Stimulated activated CD4-positive, alpha-beta T cell treated with anti-CD3 and anti-CD28 coated beads, TNF-alpha, amount 100 ng/mL, for 1 hour (primary cell): ENCODE measurements around the gene EIF2B1.
"Not testable (repeated sequence)": the region's sequence is repeated elsewhere in the genome, so short reads cannot be mapped to it uniquely, and the experiment has no call there.

Experiments used
- DNase-seq, 3 donors: peaks; one replicate each; pipeline ENCODE4 v3.0.0-alpha.2; 2020; ENCODE audit warnings: low read depth in 3 of 3, low spot score in 1 of 3

The EIF2B1 gene

GRCh38 chr12:123621101-123621500 lies 12.4 kb downstream of the EIF2B1 start:
- DNase-seq = no peak

- DNase-seq = no peak
Measured at GRCh38 chr12:123617580-123617979, 15.9 kb downstream of the EIF2B1 start.

DNA sequence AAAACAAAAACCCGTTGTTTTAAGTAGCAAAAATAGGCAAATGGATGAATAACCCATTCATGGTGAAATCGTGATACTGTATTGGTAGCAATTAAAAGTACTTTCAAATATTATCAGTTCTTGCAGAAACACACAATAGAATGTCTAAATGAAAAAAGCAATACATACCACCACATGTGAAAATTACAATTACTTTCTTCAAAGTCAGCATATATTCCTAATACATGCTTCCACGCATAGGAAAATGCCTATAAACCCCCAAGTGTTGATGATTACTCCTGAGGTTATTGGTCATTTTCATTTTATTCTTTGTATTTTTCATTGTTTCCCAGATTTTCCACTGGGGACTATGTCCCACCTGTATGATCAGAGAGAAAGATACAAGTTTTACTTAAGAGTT lies 16.3 kb downstream of the EIF2B1 start:
- no peak for DNase-seq

- no peak for DNase-seq
Measured at GRCh38 chr12:123614531-123614930, 19.0 kb downstream of the EIF2B1 start.

DNA sequence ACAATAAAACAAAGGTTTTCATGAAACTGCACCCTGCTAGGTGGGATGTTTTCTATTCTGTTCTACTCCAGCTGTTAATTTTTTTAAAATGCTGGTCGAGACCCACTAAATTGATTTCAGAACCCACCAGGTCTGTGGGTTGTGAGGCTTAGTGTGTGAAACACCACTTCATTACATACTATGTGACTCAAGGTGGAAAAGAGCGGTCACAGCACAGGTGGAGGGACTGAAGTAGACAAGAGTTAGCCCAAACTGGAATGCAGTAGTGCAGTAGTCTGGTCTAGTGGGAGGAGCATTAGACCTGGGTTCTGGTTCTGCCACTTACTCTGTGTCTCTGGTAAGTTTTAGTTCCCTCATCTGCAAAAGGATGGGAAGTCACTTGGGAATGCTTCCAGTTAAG lies 19.4 kb downstream of the EIF2B1 start:
- DNase-seq = no peak

GRCh38 chr12:123608182-123608581 lies 25.3 kb downstream of the EIF2B1 start:
- DNase-seq = no peak

DNA sequence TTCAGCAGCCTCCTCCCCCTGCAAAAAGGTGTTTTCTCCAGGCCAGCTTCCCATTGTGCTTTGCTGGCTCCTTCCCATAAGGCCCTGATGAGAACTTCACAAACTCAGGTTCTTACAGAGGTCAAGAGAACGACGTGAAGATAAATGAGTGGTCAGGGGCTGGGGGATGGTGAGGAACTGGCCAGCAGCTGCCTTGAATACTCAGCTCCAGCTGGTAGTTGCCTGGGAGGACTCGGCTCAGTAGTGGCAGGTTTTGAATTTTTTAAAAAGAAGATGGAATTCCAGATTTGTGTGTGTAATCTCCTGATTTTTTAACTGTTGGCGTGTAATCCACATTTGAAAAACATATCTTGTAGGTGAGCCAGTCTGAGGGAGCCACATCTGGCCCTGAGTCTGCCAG lies 25.7 kb downstream of the EIF2B1 start:
- no peak for DNase-seq

DNA sequence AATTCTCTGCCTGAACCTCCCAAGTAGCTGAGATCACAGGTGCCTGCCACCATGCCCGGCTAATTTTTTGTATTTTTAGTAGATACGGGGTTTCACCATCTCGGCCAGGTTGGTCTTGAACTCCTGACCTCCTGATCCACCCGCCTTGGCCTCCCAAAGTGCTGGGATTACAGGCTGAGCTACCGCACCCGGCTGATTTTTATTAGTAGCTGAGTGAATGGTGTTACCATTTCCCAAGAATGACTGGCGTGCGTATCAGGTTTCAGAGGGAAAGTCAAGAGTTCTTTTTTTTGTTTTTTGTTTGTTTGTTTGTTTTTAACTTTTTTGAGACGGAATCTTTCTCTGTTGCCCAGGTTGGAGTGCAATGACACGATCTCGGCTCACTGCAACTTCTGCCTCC lies 30.0 kb downstream of the EIF2B1 start:
- DNase-seq = not testable (repeated sequence)

GRCh38 chr12:123602651-123603195 lies 30.8 kb downstream of the EIF2B1 start:
- no peak for DNase-seq

- DNase-seq = peak; percentile 62 to 77 (median 70)
Measured at GRCh38 chr12:123601602-123602489, 31.6 kb downstream of the EIF2B1 start, which contains the start of gene DDX55. DDX55 (plus strand) TSS chr12:123602099; CDS start chr12:123602149, 50 bp downstream.

DNA sequence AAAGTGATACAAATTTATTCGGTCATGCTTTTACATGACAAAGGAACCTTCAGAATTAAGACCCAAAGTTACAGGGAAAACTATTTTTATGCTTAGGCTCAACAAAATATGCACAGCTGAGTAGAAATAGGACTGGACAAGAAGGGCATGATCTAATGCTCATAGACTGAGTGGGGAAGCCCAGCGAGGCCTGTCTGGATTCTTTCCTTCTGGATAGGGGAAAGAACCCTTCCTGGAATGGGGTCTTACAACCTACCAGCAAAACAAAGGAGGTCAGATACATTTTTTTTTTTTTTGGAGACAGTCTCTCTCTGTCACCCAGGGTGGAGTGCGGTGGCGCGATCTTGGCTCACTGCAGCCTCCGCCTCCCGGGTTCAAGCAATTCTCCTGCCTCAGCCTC lies 33.8 kb downstream of the EIF2B1 start:
- DNase-seq = no peak

DNA sequence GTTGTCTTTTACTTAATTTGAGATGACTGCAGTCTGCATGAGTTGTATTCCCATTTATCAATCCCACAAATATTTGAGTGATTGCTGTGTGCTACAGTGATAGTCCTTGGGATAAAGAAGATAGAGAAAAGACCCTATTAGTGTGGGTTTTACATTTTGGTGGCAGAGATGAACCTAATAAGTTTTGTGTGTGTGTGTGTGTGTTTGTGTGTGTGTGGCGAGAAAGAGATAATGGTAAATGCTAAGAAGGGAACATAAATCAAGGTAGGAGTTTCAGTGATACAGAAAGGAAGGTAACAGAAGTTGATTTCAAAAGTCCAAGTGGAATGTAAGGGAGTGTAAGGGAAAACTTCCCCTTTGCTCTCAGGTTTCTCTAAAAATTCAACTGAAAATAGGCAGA lies 34.2 kb downstream of the EIF2B1 start:
- no peak for DNase-seq

GRCh38 chr12:123598522-123598921 lies 35.0 kb downstream of the EIF2B1 start:
- no peak for DNase-seq

- no peak for DNase-seq
Measured at GRCh38 chr12:123597100-123597499, 36.4 kb downstream of the EIF2B1 start.

DNA sequence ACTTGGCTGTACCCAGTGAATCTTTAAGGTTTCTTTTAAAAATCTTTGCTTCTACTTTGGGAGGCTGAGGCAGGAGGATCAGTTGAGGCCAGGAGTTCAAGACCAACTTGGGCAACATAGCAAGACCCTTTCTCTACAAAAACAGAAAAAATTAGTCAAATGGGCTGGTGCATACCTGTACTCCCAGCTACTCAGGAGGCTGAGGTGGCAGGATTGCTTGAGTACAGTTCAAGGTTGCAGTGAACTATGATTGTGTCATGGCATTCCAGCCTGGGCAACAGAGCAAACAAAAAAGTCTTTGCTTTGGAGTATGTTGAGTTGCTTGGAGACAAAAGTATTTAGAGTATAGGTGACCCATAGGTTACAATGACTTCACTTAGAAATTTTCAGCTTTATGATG lies 37.8 kb downstream of the EIF2B1 start:
- DNase-seq = no peak

DNA sequence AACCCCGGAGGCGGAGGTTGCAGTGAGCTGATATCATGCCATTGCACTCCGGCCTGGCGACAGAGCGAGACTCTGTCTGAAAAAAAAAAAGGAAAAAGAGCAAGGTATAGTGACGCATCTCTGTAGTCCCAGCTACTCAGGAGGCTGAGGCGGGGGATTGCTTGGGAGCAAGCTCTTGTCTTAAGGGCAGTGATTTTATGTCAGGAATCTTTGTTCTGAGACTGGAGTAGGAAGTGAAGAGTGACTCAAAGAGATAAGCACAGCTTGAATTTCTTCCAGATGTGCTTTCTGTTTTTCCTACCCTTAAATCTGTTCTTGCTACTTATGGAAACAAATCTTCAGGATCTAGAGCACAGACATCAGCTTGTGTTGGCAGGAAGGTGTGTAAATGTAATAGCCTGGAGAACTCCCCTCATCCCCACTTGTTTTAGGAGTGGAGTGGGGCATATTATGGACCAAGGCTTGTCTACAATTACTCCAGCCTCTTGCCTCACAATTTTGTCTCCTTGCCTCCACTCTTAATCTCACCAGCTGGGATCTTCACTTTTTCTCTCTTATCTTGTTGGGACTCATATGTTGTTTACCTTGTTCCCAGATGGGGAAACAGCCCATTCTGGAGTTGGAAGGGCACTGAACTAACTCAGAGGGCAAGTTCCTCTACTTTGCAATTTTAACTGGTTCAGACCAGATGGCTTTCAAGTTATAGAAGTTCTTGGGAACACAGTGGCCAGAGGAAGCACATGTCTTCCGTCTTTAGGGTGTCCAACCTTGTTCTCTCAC lies 41.6 kb downstream of the EIF2B1 start:
- no peak for DNase-seq

DNA sequence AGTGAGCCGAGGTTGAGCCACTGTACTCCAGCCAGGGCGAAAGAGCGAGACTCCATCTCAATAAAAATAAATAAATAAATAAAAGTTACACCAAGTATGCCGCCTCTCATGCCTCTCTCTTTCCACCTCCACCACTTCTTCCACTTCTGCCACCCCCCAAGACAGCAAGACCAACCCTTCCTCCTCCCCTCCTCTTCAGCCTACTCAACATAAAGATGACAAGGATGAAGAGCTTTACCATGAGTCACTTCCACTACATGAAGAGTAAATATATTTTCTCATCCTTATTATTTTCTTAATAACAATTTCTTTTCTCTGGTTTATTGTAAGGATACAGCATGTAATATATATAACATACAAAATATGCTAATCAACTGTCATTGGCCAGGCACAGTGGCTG lies 52.7 kb downstream of the EIF2B1 start:
- DNase-seq = no peak

DNA sequence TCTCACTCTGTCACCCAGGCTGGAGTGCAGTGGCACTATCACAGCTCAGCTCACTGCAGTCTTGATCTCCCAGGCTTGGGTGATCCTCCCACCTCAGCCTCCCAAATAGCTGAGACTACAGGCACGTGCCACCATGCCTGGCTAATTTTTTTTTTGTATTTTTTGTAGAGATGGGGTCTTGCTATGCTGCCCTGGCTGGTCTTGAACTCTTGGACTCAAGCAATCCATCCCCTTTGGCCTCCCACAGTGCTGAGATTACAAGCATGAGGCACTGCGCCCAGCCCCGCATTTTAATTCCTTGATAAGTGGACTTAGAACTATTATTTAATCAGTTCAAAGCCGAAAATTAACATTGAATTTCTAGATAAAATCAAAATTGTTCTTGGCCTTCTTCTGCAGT lies 54.7 kb downstream of the EIF2B1 start:
- not testable (repeated sequence) for DNase-seq

- DNase-seq = no peak
Measured at GRCh38 chr12:123578243-123578642, 55.2 kb downstream of the EIF2B1 start.

- DNase-seq = no peak
Measured at GRCh38 chr12:123576611-123577010, 56.9 kb downstream of the EIF2B1 start.

GRCh38 chr12:123573870-123574269 lies 59.6 kb downstream of the EIF2B1 start:
- DNase-seq = no peak

GRCh38 chr12:123572391-123572790 lies 61.1 kb downstream of the EIF2B1 start:
- no peak for DNase-seq
